ENCODE measurements around the gene OBSCN. TPM values are rescaled to one million over a fixed set of nuclear protein-coding genes. Genes with fewer than 3 reads are reported as not detected.

The OBSCN gene
- total RNA-seq, 1 experiment from 2014 or later: 33.3 TPM

- Histone ChIP-seq H3K27me3 (ENCODE audit: insufficient read depth, low read length) (no peaks in the 10 kb centered on the region), H4K8ac (replicated peaks; ENCODE audit: insufficient read length, low read depth, low read length) (no peak overlapping the region), H3K23ac (ENCODE audit: insufficient read length, low read depth, low read length) (no peak overlapping the region), H3K14ac (ENCODE audit: insufficient read depth, low read length) (no peak overlapping the region), H3K4ac (ENCODE audit: low read depth, low read length) (no peak overlapping the region), H2BK15ac (ENCODE audit: low read depth, low read length) (no peak overlapping the region), H3K9ac (ENCODE audit: extremely low read depth, insufficient read length, low read length) (no peak overlapping the region), H4K5ac (ENCODE audit: insufficient read length, low read depth, low read length) (no peak overlapping the region), H2AFZ (ENCODE audit: low read length) (no peak overlapping the region), H3K79me2 (ENCODE audit: insufficient read depth, low read length) (no peaks in the 10 kb centered on the region), H2BK5ac (ENCODE audit: insufficient read length, low read length) (no peak overlapping the region), H3K56ac (ENCODE audit: insufficient read length, low read depth, low read length) (no peak overlapping the region), H3K27ac (ENCODE audit: insufficient read length, low read depth, low read length) (no peak overlapping the region), H2BK20ac (ENCODE audit: low read depth, low read length, poor library complexity, severe bottlenecking) (no peak overlapping the region), H3K4me1 (ENCODE audit: insufficient read depth, low read length) (no peaks in the 10 kb centered on the region), H2BK12ac (ENCODE audit: insufficient read length, low read depth, low read length) (no peak overlapping the region), H3K79me1 (ENCODE audit: insufficient read depth, low read depth, low read length, poor library complexity, severe bottlenecking) (no peaks in the 10 kb centered on the region), H3T11ph (ENCODE audit: low read length) (no peak overlapping the region), H2AK5ac (ENCODE audit: insufficient read length, low read length) (no peak overlapping the region), H3K9me3 (ENCODE audit: control insufficient read depth, low read depth, low read length) (no peaks in the 10 kb centered on the region), H4K91ac (ENCODE audit: insufficient read length, low read depth, low read length) (no peak overlapping the region), H3K18ac (ENCODE audit: insufficient read length, low read depth, low read length) (no peak overlapping the region), H3K4me2 (ENCODE audit: insufficient read depth, insufficient read length, low read length) (no peak overlapping the region), H4K20me1 (ENCODE audit: control insufficient read depth, insufficient read depth, insufficient read length) (no peaks in the 10 kb centered on the region), H2BK120ac (ENCODE audit: low read depth, low read length, poor library complexity, severe bottlenecking) (no peak overlapping the region), H3K23me2 (ENCODE audit: insufficient read length, low read depth, low read length, poor library complexity, severe bottlenecking) (no peaks in the 10 kb centered on the region)
- Mint-ChIP-seq H3K4me3 (no peak overlapping the region), H3K27ac (peak overlapping the region in 1 of 3 experiments; percentile 79; a peak in 1 of 7 replicates), H3K9me3 (peaks cover 7 to 11% of the 10 kb centered on the region in 2 experiments), H3K36me3 (ENCODE audit: insufficient read depth in 1 of 3, low read depth in 3 of 3) (peaks cover 5 to 16% (median 11%) of the 10 kb centered on the region in 3 experiments), H3K4me1 (no peaks in the 10 kb centered on the region), H3K27me3 (ENCODE audit: low read depth) (peaks cover 3% of the 10 kb centered on the region; the same call in 1 of the 2 replicates)
- TF ChIP-seq CTCF (conservative IDR thresholded peaks at IDR 0.05): no peak
- no CpG with 5 or more reads among the region's 17 CpGs for WGBS (ENCODE audit: extremely low coverage, insufficient read length, low lambda C conversion rate)
- peak; percentile 30 for DNase-seq
Observed at GRCh38 chr1:228315484-228315944, 107.7 kb downstream of the OBSCN start.

All from H9 (cell line).